K562 (cell line): ENCODE measurements around the gene LYST. TPM values are rescaled to one million over a fixed set of nuclear protein-coding genes. Genes with fewer than 3 reads are reported as not detected.

ENCODE experiments used
- ARID2 ChIP-seq: fragments of 450-650 bp; IDR thresholded peaks from 2 replicates; pipeline ENCODE4 v1.6.1; 2017; ENCODE audit warnings: antibody characterized with exemption, mild to moderate bottlenecking
- BCOR ChIP-seq: fragments of 450-650 bp; IDR thresholded peaks from 2 replicates; pipeline ENCODE4 v1.6.1; 2016
- CBX5 ChIP-seq: IDR thresholded peaks from 2 replicates; pipeline ENCODE4 v1.6.1; 2014; ENCODE audit warnings: low read depth, borderline replicate concordance
- CCNT2 ChIP-seq: IDR thresholded peaks from 2 replicates; pipeline ENCODE4 v1.6.1; 2011; ENCODE audit warnings: borderline replicate concordance, low read depth, mild to moderate bottlenecking, moderate library complexity, mixed read lengths, low read length; ENCODE audit not compliant: insufficient read length; ENCODE audit errors: extremely low read depth
- CEBPB ChIP-seq: fragments of 450-650 bp; IDR thresholded peaks from 2 replicates; pipeline ENCODE4 v1.6.1; 2016; ENCODE audit warnings: missing genetic modification characterization, missing compliant biosample characterization
- CEBPG ChIP-seq, 3 experiments: fragments of 200-800 bp in 1 of 3; sonication (Bioruptor generic) in 1 of 3; sonication (generic) in 1 of 3; formaldehyde crosslinking in 1 of 3; IDR thresholded peaks in 2 of 3; conservative IDR thresholded peaks in 1 of 3; 2 replicates each; pipeline versions ENCODE4 v1.6.1 to v1.8.0; 2016 to 2022; ENCODE audit warnings: missing compliant biosample characterization in 2 of 3, missing genetic modification characterization in 2 of 3, mild to moderate bottlenecking in 1 of 3, missing genetic modification reagents in 1 of 3
- CXXC5 ChIP-seq: fragments of 250-450 bp; sonication (Bioruptor Pico); IDR thresholded peaks from 2 replicates; pipeline ENCODE4 v1.8.0; 2022; ENCODE audit warnings: inconsistent platforms, mild to moderate bottlenecking, moderate library complexity
- ETV5 ChIP-seq: sonication (generic); formaldehyde crosslinking; IDR thresholded peaks from 2 replicates; pipeline ENCODE4 v1.4.0; 2020; ENCODE audit warnings: low read depth, mild to moderate bottlenecking, missing genetic modification reagents
- HDAC1 ChIP-seq, 2 experiments: fragments of 450-650 bp; IDR thresholded peaks; 2 replicates each; pipeline ENCODE4 v1.6.1; 2016 to 2017; ENCODE audit warnings: inconsistent platforms in 1 of 2, mild to moderate bottlenecking in 1 of 2, moderate library complexity in 1 of 2
- HDGF ChIP-seq: fragments of 450-650 bp; IDR thresholded peaks from 2 replicates; pipeline ENCODE4 v1.6.1; 2016
- ILF3 ChIP-seq: fragments of 450-650 bp; IDR thresholded peaks from 2 replicates; pipeline ENCODE4 v1.6.1; 2018; ENCODE audit warnings: antibody characterized with exemption, mild to moderate bottlenecking, moderate library complexity, borderline replicate concordance
- KDM5B ChIP-seq: fragments of 200-600 bp; sonication (generic); IDR thresholded peaks from 2 replicates; pipeline ENCODE4 v1.6.1; 2012; ENCODE audit warnings: low read depth, mild to moderate bottlenecking, moderate library complexity, low read length, control low read depth, inconsistent platforms; ENCODE audit not compliant: insufficient replicate concordance
- MEIS2 ChIP-seq: fragments of 450-650 bp; IDR thresholded peaks from 2 replicates; pipeline ENCODE4 v1.6.1; 2014; ENCODE audit warnings: mild to moderate bottlenecking; ENCODE audit not compliant: partially characterized antibody
- NFXL1 ChIP-seq: fragments of 450-650 bp; formaldehyde crosslinking; IDR thresholded peaks from 2 replicates; pipeline ENCODE4 v1.4.0; 2021; ENCODE audit warnings: mild to moderate bottlenecking
- PPARD ChIP-seq: fragments of 250-450 bp; sonication (Bioruptor Pico); IDR thresholded peaks from 2 replicates; pipeline ENCODE4 v1.8.0; 2022; ENCODE audit warnings: inconsistent platforms, mild to moderate bottlenecking, moderate library complexity
- RHOXF2B ChIP-seq: fragments of 250-450 bp; sonication (Bioruptor Pico); conservative IDR thresholded peaks from 2 replicates; pipeline ENCODE4 v1.5.1; 2021
- TAF9B ChIP-seq: fragments of 450-650 bp; IDR thresholded peaks from 2 replicates; pipeline ENCODE4 v1.6.1; 2018; ENCODE audit warnings: mild to moderate bottlenecking; ENCODE audit not compliant: partially characterized antibody
- ZC3H11A ChIP-seq: IDR thresholded peaks from 2 replicates; pipeline ENCODE4 v1.6.1; 2012; ENCODE audit warnings: low read depth, low read length, improper control_type of control experiment
- ZNF347 ChIP-seq: fragments of 450-650 bp; formaldehyde crosslinking; IDR thresholded peaks from 2 replicates; pipeline ENCODE4 v1.4.0; 2020; ENCODE audit warnings: low read depth, mild to moderate bottlenecking, moderate library complexity
- ZNF77 ChIP-seq: fragments of 250-450 bp; sonication (Bioruptor Pico); IDR thresholded peaks from 2 replicates; pipeline ENCODE4 v1.5.0; 2020
- polyA plus RNA-seq, 8 experiments: library from polyadenylated mRNA; depleted of rRNA in 4 of 8; stranded (reverse) in 5 of 8; unstranded in 3 of 8; fragments of >200 nt; fragmentation: Nextera tagmentation in 2 of 8; fragmentation: Illumina TruSeq in 1 of 8; extraction: Ambion mirVana in 2 of 8; extraction: Trizol in 1 of 8; gene quantifications; 2 replicates each; pipeline versions ENCODE4 v1.2.1 to v1.2.3, GENCODE V29; 2011 to 2014; ENCODE audit warnings: inconsistent platforms in 1 of 8, missing spikeins in 1 of 8
- total RNA-seq, 7 experiments: library from RNA; depleted of rRNA in 6 of 7; stranded (reverse); fragments of >200 nt in 6 of 7; fragmentation: Illumina TruSeq in 2 of 7; extraction: Trizol in 2 of 7; gene quantifications; 2 replicates each; pipeline versions ENCODE4 v1.2.1 to v1.2.3, GENCODE V29; 2011 to 2021; ENCODE audit warnings: low replicate concordance in 1 of 7
- TF ChIP-seq, protein P1 (sequence below), 2 experiments: fragments of 250-450 bp in 1 of 2; fragments of 450-650 bp in 1 of 2; sonication (Bioruptor Pico) in 1 of 2; IDR thresholded peaks; 2 replicates each; pipeline versions ENCODE4 v1.6.1 to v1.8.0; 2016 to 2021; ENCODE audit warnings: mild to moderate bottlenecking in 2 of 2, moderate library complexity in 2 of 2, missing compliant biosample characterization in 1 of 2, missing genetic modification characterization in 1 of 2
- TF ChIP-seq, protein P2 (sequence below): fragments of 450-650 bp; formaldehyde crosslinking; IDR thresholded peaks from 2 replicates; pipeline ENCODE4 v1.4.0; 2020; ENCODE audit warnings: mild to moderate bottlenecking, mixed read lengths
- TF ChIP-seq, protein P3 (sequence below), 2 experiments: fragments of 450-650 bp; IDR thresholded peaks; 2 replicates each; pipeline ENCODE4 v1.6.1; 2018; ENCODE audit warnings: mild to moderate bottlenecking in 2 of 2, low read depth in 1 of 2; ENCODE audit not compliant: partially characterized antibody in 2 of 2

LYST gene
- total and polyA plus RNA-seq, 9 of the 15 experiments (the other 6 are each of a cell fraction or from before 2014, with no cell fraction given) = 0.73 to 2.4 (median 1.4) TPM

DNA sequence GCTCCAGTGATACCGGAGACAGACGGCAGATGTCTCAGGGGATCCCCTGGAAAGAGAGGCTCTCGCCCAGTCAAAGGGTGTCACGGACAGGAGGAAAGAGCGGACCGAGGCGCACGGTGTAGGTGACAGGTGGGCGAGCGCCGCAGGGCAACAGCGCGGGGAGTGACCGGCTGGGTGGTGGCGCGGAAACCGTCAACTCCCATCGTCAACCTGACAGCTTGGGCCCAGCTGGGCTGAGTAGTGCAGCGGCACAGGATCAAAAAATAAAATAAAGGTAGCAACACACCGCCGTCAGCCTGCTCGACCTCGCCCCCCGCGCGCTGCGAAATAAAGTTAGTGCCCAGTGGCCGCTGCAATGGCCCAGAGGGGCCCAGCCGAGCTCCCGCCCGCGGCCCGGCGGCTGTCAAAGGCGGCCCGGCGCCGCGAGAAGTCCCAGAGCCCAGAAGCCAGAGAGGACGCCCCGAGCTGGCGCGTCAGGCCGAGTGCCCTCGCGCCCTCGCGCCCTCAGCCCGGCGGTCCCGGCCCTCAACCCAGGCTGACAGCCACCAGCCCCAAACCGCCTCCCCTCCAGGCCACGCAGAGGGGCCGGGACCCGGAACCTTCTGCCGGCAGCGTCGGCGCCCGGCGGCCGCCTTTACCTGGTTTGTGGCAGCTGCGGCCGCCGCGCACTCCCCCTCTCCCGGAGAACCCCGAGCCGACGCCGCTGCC lies at the start of gene LYST (continued):
- TF ChIP-seq CEBPB (tag) (no peak), MEIS2 (peak; percentile 7), ARID2 (no peak), ZNF77 (CRISPR knock-in tag) (no peak), ZC3H11A (no peak), NFXL1 (no peak), CEBPG (CRISPR knock-in tag; IDR thresholded peaks at IDR 0.05) (no peak), CEBPG (tag; conservative IDR thresholded peaks at IDR 0.05 in 1 of 2, IDR thresholded peaks at IDR 0.05 in 1 of 2) (no peak), RHOXF2B (CRISPR knock-in tag) (no peak), CCNT2 (peak; percentile 48), KDM5B (peak; percentile 16), HDAC1 (IDR thresholded peaks at IDR 0.05) (peak in 1 of 2 experiments; percentile 56; a peak in 1 of 4 replicates), ILF3 (no peak), CXXC5 (peak; percentile 81), ZNF347 (CRISPR knock-in tag) (no peak), ETV5 (CRISPR knock-in tag) (no peak), BCOR (no peak), HDGF (no peak), CBX5 (no peak), TAF9B (no peak), PPARD (no peak)
- TF ChIP-seq, protein P1, sequence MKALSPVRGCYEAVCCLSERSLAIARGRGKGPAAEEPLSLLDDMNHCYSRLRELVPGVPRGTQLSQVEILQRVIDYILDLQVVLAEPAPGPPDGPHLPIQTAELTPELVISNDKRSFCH (CRISPR knock-in tag; IDR thresholded peaks at IDR 0.05) = no peak
- TF ChIP-seq, protein P1 (tag; IDR thresholded peaks at IDR 0.05) = no peak
- TF ChIP-seq, protein P2, sequence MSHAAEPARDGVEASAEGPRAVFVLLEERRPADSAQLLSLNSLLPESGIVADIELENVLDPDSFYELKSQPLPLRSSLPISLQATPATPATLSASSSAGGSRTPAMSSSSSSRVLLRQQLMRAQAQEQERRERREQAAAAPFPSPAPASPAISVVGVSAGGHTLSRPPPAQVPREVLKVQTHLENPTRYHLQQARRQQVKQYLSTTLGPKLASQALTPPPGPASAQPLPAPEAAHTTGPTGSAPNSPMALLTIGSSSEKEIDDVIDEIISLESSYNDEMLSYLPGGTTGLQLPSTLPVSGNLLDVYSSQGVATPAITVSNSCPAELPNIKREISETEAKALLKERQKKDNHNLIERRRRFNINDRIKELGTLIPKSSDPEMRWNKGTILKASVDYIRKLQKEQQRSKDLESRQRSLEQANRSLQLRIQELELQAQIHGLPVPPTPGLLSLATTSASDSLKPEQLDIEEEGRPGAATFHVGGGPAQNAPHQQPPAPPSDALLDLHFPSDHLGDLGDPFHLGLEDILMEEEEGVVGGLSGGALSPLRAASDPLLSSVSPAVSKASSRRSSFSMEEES (CRISPR knock-in tag) = no peak
- TF ChIP-seq, protein P3, sequence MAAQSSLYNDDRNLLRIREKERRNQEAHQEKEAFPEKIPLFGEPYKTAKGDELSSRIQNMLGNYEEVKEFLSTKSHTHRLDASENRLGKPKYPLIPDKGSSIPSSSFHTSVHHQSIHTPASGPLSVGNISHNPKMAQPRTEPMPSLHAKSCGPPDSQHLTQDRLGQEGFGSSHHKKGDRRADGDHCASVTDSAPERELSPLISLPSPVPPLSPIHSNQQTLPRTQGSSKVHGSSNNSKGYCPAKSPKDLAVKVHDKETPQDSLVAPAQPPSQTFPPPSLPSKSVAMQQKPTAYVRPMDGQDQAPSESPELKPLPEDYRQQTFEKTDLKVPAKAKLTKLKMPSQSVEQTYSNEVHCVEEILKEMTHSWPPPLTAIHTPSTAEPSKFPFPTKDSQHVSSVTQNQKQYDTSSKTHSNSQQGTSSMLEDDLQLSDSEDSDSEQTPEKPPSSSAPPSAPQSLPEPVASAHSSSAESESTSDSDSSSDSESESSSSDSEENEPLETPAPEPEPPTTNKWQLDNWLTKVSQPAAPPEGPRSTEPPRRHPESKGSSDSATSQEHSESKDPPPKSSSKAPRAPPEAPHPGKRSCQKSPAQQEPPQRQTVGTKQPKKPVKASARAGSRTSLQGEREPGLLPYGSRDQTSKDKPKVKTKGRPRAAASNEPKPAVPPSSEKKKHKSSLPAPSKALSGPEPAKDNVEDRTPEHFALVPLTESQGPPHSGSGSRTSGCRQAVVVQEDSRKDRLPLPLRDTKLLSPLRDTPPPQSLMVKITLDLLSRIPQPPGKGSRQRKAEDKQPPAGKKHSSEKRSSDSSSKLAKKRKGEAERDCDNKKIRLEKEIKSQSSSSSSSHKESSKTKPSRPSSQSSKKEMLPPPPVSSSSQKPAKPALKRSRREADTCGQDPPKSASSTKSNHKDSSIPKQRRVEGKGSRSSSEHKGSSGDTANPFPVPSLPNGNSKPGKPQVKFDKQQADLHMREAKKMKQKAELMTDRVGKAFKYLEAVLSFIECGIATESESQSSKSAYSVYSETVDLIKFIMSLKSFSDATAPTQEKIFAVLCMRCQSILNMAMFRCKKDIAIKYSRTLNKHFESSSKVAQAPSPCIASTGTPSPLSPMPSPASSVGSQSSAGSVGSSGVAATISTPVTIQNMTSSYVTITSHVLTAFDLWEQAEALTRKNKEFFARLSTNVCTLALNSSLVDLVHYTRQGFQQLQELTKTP (IDR thresholded peaks at IDR 0.05; ENCODE audit: low read depth in 1 of 2, partially characterized antibody in 2 of 2) = no peak
